HG03045 (cell line): ENCODE results near the gene PROKR2.

Source experiments
- ATAC-seq: cut with Tn5 transposase; IDR thresholded peaks from one replicate; pipeline ENCODE4 v1.9.1; 2021; ENCODE audit warnings: mild to moderate bottlenecking, moderate library complexity; ENCODE audit not compliant: unreplicated experiment

PROKR2 gene

DNA sequence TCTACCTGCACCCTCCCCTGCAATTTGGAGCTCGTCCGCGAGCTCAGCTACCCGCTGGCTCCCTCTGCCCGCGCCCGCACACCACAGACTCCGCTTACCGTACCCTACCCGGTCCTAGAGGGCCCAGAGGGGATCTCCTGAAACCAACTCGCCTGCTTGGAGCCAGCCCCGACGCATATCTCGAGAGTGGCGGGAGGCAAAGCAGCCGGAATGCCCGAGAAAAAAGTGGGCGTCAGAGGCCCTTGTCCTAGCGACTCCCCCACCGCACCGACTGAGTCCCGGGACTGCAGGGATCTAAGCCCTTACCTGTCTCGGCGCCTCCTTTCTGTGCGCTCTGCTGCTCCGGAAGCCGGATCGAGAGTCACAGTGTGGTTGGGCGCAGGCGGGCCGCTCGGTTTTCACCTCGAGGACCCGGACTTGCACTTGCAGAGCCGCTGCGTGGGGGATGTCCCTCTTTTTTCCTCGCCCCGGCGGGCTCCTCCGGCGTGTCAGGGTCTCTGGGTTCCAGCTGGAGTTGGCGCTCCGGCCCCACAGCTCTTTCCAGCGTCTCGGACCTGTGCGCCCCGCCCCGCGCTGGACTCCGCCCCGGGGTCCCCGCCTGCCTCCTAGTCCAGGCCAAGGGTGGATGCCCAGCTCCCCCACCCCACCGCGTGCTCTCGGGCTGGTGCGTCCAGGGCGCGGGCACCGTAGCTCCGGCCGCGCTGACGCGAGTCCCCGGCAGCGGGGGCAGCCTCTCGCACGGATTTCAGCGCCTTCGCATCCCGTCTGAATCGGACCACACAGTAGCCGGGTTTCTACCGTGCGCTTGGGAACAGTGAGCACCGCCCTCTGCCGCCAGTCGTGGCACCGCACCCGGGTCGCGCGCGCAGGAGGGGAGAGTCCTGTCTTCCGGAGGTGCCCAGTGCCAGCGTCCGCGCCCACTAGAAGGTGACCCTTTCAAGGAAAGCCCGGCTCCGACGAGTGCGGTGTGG is at the start of gene PROKR2:
TSS of gene PROKR2 (minus strand) at position 767 of the 971 bp plus-strand sequence. CDS start 2,585 bp downstream, outside the sequence.
- ATAC-seq = no peak

- no peak for ATAC-seq
These were observed 48.3 kb upstream of the PROKR2 start for GRCh38 chr20:5364997-5365597.

DNA sequence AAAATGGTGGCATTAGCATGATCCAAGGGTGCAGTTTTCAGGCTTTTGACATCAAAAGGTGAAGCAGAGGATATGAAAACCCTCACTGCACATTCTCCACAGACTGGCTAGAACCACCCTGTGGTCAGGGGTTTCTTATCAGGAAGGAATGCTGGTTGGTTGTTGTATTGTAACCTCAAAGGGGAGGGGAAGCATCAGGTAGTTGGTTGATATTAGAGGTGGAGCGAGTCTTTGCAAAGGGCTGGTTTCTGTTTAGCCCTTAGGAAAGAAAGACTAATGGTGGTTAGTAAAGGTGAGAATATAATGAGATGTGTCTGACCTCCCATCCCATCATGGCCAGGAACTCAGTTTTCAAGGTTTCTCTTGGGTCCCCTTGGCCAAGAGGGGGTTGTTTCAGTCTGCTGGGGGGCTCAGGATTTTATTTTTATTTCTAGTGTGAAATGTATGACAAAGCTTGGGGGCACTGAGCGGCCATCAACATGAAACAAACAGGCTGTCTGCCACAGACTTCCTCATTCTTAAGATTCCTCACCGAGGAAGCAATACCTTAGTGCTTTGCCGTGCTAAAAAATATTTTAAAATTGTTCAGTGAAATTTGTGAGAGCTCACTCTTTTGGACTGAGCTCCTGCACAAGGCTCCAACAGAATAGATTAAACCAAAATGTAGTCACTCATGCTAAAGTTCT is 47.5 kb upstream of the PROKR2 start:
- ATAC-seq = no peak

DNA sequence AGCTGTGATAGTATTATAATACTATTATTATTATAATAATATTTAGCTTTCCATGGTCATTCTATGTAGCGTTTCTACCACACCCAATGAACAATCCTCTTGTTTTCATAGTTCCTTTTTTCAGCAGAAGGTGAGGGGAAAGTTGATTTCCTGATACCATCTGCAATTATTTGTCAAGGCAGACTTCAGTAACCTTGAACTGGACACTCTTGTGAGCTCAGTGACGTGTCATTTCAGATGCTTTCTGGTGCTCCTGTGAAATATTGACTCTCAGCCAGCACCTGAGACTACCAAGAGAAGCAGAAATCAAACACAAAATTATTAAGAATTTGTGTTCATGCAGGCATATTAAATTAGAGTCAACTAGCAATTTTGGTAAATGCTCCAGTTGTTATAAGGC is 46.0 kb upstream of the PROKR2 start:
- ATAC-seq = no peak

DNA sequence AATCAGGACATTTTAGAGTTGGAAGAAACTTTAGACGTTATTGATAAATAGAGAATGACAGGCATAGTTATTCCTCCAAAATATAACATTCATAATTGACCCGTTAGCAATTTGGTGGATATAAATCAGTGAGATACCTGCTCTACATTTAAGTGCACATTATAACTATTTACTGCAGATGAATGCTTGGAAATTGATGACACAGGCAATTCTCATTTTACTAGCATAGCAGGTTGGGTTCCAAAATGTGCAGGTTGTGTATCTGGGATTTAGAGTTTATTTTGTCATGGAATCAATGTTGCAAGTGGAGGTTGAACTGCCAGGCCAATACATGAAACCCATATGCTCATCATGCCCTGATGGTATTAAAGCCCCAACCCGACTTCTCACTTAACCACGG is 44.4 kb upstream of the PROKR2 start:
- no peak for ATAC-seq

DNA sequence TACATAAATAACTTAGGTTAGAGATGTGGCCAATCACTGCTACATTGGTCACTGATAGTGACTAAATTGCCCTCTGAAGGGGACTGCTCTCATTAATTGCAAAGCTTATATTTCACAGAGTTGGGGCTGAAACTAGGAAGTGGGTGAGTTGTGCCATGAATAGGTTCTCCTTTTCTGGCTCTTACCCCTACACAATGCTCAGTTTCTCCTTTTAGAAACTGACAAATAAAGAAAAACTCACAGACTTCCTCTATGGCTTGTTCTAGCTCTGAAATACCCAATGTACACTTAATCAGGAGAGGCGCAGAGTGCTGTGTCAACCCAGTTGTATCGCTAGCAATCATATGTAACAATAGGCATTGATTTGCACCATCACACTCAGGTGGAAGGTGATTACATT is 41.2 kb upstream of the PROKR2 start:
- no peak for ATAC-seq

GRCh38 chr20:5356941-5357340 is 40.2 kb upstream of the PROKR2 start:
- no peak for ATAC-seq

GRCh38 chr20:5354901-5355300 is 38.1 kb upstream of the PROKR2 start:
- no peak for ATAC-seq

- ATAC-seq = no peak
These were observed 37.1 kb upstream of the PROKR2 start for GRCh38 chr20:5353624-5354496.

DNA sequence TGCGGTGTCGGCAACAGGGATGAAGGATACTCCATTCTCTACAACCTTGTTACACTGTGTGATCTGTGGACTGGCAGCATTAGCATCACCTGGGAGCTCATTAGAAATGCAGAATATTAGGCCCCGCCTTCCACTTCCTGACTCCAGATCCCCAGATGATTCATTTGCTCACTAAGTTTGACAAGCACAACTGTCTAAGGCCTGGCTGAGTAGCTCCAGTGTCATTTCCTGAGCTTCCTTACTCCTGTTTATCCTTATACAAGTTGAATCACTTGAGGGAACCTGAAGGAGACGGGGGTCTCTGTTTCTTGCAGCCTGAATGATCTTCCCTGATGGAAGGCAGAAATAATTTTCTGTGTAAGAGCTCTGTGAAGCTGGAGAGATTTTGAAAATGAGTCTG is 32.7 kb upstream of the PROKR2 start:
- ATAC-seq = no peak

DNA sequence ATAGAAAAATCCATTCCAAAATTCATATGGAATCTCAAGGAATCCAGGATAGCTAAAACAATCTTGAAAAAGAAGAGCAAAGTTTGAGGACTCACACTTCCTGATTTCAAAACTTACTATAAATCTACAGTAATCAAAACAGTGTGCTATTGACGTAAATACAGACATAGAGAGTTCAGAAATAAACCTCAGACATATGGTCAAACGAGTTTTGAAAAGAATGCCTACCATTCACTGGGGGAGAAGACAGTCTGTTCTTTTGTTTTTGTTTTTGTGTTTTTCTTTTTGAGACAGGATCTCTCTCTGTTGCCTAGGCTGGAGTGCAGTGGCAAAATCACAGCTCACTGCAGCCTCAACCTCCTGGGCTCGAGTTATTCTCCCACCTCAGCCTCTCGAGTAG is 25.3 kb upstream of the PROKR2 start:
- no peak for ATAC-seq

DNA sequence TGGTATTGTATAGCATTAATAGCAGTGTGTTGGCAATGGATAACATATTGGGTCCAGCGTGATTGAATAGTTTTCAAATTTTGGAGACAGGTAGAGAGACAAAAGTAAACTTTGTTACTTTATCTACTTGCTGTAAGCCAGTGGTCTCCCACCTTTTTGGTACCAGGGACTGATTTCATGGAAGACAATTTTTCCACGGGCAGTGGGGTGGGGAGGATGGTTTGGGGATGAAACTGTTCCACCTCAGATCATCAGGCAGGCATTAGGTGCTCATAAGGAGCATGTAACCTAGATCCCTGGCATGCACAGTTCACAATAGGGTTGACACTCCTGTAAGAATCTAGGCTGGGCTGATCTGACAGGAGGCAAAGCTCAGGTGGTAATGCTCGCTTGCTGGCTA is 14.6 kb upstream of the PROKR2 start:
- ATAC-seq = no peak

DNA sequence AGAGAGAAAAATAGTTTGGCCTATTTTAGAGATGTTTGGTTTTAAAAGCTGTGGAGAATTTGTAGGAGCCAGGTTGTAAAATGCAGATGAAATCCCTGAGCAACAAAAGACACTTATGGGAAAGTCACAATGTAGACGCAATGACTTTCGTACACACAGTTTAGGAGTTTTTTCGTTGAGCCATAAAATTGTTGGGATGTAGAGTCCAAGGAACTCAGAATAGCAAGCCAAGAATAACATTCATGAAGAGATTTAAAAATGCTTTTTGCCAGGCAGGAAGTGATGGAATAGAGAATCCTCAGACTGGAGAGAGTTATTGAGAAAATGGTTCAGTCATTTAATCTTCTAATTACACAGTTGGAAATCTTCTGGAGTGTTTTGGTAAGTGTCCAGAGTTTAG is 11.5 kb upstream of the PROKR2 start:
- ATAC-seq = no peak

DNA sequence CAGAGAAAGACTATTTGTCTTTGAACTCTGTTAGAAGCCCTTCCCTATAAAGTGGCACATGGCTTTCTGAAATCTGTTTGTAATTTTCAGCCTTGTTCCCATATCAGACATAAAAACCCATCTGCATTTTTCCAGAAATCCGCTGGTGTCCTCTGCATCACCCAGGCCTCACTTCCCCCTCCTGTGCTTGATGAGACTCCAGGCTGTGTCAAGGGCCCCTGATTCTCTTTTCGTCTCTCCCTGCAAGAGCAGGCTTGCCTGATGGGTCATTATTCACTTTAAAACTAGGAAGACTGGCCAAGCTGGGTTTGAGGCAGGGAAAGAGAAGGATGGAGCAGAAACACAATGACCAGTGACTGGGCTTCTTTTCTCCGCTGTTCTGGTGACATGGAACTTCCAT is 10.6 kb upstream of the PROKR2 start:
- no peak for ATAC-seq

DNA sequence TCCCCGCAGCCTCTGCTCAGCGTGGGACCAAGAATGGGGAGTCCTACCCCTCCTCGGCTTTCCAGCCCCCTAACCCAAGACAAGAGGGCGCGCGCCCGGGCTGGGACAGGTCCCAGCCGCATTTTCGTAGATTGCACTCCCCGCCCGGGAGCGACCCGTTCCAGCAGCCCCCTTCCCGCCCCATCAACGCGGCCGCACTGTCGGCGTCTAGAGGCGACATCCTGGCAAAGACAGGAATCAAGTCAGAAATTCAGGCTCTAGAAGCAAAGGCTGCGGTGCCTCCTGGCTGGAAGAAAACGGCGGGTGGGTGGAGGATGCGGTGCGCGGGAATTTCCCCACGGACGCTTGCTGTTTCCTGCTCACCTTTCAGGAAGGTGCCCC is 957 bp downstream of the PROKR2 start:
- ATAC-seq = no peak

- no peak for ATAC-seq
These were observed 2.8 kb downstream of the PROKR2 start for GRCh38 chr20:5313916-5314315.

GRCh38 chr20:5312518-5312917 is 4.2 kb downstream of the PROKR2 start:
- ATAC-seq = no peak

DNA sequence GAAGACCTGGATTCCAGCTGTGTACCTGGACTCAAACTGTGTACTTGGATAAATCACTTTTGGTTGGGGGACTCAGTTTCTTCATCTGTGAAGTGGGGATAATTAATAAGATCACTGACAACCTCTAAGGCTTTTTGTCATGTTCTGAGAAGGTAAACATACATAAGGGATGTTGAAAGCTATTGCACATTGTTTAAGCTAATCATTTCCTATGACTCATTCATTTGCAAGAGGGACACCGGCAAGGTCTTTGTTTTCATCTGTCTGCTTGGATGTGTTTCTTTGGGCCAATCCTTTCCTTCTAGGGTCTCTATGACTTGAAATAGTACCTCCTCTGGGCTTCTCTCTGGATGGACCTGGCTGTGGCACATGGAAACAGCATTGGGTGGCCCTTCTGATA is 6.8 kb downstream of the PROKR2 start:
- no peak for ATAC-seq

GRCh38 chr20:5298811-5299210 is 17.9 kb downstream of the PROKR2 start:
- ATAC-seq = no peak

- ATAC-seq = no peak
These were observed 19.3 kb downstream of the PROKR2 start for GRCh38 chr20:5297280-5298004.
